GM10266 (cell line): ENCODE results near the gene LSM2.
A peak's percentile ranks its signal among the peaks of the same experiment; 100 is the strongest.
"Not testable (repeated sequence)": the region's sequence is repeated elsewhere in the genome, so short reads cannot be mapped to it uniquely, and the experiment has no call there.

Source experiments
- DNase-seq: peaks from one replicate; pipeline ENCODE4 v3.0.0; 2012; ENCODE audit errors: extremely low spot score
- CTCF ChIP-seq: IDR thresholded peaks from 2 replicates; pipeline ENCODE4 v1.5.1; 2012; ENCODE audit warnings: mild to moderate bottlenecking, low read depth; ENCODE audit not compliant: control insufficient read depth, insufficient read depth; ENCODE audit errors: missing control alignments

The LSM2 gene

DNA sequence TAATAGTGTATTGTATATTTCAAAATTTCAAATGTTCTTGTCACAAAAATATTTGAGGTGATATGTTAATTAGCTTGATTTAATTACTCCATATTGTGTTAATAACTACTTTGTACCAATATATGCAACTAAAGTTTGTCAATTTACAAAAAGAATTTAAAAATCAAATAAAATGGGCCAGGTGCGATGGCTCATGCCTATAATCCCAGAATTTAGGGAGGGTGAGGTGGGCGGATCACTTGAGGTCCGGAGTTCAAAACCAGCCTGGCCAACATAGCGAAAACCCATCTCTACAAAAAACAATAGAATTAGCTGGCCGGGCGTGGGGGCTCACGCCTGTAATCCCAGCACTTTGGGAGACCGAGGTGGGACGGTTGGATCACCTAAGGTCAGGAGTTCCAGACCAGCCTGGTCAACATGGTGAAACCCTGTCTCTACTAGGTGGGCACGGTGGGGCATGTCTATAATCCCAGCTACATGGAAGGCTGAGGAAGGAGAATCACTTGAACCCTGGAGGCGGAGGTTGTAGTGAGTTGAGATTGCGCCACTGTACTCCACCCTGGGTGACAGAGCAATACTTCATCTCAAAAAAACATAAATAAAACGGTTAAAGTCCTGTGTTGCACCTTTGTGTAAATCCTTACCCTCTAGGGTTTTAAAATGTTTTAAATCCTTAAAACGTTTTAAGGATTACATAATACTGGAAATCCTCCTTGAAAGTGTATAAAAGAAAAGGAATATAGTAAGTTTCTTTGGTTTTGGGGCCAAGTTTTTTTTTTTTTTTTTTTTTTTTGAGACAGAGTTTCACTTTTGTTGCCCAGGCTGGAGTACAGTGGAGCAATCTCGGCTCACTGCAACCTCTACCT, 24.8 kb upstream of the LSM2 start:
- no peak for DNase-seq
- TF ChIP-seq CTCF: no peak

DNA sequence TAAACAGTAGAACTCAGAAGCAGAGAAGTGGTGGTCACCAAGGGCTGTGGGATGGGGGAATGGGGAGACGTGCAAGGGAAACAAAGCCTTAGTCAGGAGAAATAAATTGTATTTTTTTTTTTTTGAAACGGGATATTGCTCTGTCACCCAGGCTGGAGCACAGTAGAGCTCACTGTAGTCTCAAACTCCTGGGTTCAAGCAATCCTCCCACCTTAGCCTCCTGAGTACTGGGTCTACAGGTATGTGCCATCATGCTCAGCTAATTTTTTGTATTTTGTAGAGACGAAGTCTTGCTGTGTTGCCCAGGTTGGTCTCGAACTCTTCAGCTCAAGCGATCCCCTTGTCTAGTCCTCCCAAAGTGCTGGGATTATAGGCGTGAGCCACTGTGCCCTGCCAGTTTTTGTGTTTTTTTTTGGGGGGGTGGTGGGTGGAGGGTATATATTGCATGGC, 24.1 kb upstream of the LSM2 start:
- no peak for TF ChIP-seq CTCF

GRCh38 chr6:31829633-31830283, 23.0 kb upstream of the LSM2 start:
- no peak for DNase-seq
- TF ChIP-seq CTCF: peak; percentile 42

More for the DNA sequence above, 24.1 kb upstream of the LSM2 start:
- no peak for DNase-seq

DNA sequence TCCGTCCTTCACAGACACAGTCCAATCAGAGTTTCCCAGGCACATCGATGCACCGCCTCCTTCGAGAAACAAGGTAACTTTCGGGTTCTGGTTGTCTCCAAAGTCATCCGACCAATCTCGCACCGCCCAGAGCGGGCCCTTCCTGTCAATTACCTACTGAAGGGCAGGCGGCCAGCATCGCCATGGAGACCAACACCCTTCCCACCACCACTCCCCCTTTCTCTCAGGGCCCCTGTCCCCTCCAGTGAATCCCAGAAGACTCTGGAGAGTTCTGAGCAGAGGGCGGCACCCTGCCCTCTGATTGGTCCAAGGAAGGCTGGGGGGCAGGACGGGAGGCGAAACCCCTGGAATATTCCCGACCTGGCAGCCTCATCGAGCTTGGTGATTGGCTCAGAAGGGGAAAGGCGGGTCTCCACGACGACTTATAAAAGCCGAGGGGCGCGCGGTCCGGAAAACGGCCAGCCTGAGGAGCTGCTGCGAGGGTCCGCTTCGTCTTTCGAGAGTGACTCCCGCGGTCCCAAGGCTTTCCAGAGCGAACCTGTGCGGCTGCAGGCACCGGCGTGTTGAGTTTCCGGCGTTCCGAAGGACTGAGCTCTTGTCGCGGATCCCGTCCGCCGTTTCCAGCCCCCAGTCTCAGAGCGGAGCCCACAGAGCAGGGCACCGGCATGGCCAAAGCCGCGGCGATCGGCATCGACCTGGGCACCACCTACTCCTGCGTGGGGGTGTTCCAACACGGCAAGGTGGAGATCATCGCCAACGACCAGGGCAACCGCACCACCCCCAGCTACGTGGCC, 20.7 kb upstream of the LSM2 start, which contains the start of gene HSPA1B:
Gene HSPA1B (plus strand): TSS at position 453 of the 794 bp plus-strand sequence. CDS start 213 bp downstream, at position 666.
- no peak for TF ChIP-seq CTCF

DNA sequence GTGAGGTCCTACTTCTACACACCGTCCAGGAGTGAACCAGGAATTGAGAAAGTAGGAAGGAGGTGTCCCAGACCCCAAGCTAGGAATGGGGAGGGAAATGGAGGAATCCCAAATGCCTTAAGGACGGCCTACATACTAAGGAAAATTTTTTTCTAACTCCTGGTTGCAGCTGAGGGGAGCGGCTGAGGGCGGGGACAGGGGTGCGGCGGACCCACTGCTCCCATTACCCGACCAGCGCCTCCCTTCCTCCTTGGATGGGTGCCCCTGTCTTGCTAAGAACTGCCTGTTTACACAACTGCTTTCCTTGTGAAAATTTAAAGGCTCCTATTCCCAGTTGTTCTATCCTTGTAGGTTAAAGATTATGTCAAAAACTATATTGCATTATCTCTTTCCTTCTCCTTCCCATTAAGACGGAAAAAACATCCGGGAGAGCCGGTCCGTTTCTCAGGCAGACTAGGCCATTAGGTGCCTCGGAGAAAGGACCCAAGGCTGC, 20.1 kb upstream of the LSM2 start:
- DNase-seq: peak; percentile 64
- TF ChIP-seq CTCF: no peak

More for the DNA sequence above, 20.7 kb upstream of the LSM2 start, which contains the start of gene HSPA1B:
- DNase-seq: peak; percentile 94

- TF ChIP-seq CTCF: no peak
- no peak for DNase-seq
These were observed 18.8 kb upstream of the LSM2 start for GRCh38 chr6:31825553-31825952.

- DNase-seq: not testable (repeated sequence)
These were observed 16.9 kb upstream of the LSM2 start for GRCh38 chr6:31823592-31824196.
